Measurements from ENCODE around the gene BGN.

BGN gene

GRCh38 chrX:153530411-153531129 is 35.8 kb downstream of the BGN start:
- DNase-seq = no peak

DNA sequence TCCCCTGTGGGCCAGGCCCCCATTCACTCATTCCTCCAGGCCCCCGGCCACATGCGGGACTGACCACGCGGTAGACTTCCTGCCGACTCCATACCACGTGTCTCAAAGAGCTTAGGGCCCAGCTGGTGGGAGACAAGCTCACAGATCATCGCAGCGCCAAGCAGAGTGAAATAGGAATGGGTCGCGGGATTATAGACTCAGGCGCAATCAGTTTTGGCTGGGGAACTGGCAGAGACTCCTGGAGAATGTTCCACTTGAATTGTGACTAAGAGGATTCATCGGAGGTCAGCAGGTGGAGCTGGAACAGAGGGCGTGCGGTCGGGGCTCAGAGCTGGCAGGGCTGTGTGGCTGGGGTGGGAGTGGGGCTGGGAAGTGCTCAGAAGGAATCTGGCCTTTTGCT is 38.3 kb downstream of the BGN start:
- no peak for DNase-seq

DNA sequence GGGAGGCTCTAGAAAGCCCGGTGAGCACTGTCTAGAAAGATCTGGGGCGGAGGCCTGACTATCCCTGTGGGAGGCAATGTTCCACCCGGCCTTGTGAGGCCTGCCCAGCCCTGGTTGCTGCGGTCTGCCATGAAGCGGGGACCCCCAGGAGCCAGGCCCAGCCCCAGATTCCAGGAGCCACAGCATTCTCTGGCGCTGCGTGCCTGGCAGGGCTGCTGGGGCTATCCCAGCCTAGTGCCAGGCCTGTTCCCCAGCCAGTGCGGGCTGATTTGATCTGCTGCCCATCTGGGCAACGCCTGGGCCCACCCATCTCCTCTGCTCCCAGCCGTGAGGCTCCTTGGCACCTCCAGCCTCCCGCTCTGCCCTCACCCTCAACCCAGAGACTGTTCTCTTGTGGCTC is 42.3 kb downstream of the BGN start:
- DNase-seq = no peak

DNA sequence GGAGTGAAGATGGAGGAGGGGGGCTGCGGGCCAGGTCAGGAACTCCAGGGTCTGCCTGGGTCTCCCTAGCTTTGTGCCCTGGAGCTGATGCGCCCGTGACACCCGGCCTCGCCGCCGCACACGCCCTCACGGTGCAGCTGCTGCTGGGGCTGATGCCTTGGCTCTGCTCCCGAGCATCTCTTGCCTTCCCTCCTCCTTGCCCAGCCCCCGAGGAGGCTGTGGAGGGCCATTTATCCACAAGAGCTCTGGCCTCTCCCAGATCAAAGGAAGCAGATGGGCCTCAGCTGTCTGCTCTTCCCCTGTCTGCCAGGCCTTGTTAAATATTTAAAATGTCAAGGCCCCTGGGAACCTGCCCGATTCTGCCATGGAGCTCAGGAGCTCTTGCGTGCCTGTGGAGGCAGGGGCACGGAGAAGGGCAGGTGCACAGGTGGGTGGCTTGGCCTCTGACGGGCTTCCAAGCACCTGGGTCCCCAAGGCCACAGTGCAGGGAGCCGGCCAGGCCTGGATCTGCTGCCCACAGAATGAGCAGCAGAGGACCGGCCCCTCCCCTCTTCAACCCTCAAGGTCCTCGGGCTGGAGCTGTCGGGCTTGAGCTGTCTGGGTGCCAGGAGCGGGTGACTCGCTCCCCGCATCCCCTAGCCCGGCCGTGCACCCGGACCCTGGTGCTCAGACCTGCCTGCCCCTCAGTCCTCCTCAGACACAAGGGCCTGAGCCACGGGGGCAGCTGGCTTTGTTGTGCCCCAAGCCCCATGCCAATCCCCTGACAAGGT is 42.9 kb downstream of the BGN start:
- DNase-seq = no peak

- no peak for DNase-seq
These were observed 43.6 kb downstream of the BGN start for GRCh38 chrX:153538424-153538823.

GRCh38 chrX:153539171-153539978 is 44.6 kb downstream of the BGN start:
- DNase-seq = peak; percentile 57

GRCh38 chrX:153539979-153540358 is 45.2 kb downstream of the BGN start:
- DNase-seq = no peak

DNA sequence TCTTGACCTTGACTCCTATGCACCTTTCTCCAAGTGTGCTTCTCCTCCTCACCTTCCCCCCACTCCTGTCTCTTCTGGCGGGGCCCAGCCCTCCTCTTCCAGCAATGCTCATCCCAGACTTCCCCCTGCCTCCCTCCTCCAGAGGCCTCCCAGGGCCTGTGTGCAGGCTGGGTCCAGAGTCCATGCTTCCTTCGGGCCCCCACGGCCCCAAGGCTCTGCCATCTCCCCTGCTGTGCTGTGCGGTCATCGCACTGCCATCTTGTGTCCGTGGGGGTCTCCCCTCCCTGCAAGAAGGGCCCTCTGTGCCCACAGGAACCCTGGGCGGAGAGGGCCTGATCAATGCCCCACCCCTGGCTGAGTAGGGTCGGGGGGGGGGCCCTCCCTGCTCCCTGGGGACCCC is 49.9 kb downstream of the BGN start:
- no peak for DNase-seq

DNA sequence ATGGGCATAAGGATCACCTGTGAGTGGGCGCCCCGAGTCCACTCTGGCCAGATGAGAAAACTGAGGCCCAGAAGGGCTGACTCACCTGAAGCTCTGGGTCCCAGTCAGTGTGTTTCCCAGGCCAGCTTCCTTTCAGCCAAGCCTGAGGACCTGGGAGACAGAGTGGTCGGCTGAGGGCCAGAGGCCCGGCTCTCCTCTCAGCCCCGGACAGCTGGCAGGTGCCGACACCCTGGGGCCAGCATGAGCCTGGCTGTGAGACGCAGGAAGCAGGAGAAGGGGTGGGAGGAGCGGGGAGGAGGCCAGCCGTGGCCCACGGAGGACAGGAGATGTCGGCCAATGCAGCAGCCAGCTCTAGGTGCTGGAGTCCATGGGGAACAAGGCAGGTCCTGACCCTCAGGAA is 51.6 kb downstream of the BGN start:
- no peak for DNase-seq

GRCh38 chrX:153547195-153547594 is 52.4 kb downstream of the BGN start:
- DNase-seq = no peak

GRCh38 chrX:153549231-153549630 is 54.5 kb downstream of the BGN start:
- DNase-seq = no peak

DNA sequence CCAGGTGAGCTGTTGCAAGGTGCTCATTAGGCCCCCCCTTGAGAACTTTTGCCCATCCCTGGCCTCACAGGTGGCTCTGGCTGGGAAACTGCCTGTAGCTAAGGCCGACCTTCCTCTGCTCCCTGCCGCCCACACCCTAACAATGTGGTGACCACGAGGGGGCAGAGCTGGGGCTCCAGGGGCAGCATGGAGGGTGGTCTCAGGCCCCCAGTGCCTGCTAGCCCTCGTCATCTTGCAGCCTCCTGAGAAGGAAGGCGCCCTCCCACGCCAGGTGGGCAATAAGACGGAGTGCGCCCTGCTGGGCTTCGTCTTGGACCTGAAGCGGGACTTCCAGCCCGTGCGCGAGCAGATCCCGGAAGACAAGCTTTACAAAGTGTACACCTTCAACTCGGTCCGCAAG is 55.0 kb downstream of the BGN start:
- no peak for DNase-seq

GRCh38 chrX:153551135-153551534 is 56.4 kb downstream of the BGN start:
- no peak for DNase-seq

- DNase-seq = peak; percentile 49
These were observed 59.9 kb downstream of the BGN start for GRCh38 chrX:153554519-153555167.

DNA sequence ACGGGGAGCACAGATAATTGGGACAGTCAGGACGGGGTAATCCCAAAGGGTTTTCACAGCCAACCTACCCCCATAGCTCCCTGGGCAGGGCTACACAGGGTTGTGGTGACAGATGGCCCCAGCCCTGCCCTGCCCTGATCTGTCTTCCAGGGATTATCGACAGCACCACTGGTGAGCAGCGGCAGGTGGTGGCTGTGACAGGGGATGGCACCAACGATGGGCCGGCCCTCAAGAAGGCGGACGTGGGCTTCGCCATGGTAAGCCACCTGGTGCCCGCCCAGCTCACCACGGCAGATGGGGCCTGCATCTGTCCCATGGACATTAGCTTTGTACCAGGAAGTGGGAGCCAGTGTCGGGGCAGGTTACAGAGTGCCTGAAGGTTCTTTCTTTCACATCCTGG is 62.0 kb downstream of the BGN start:
- no peak for DNase-seq

- no peak for DNase-seq
These were observed 63.0 kb downstream of the BGN start for GRCh38 chrX:153557618-153558355.

Measured in T-helper 9 cell (primary cell).